Measurements from ENCODE around the gene TYRO3. TPM values are rescaled to one million over a fixed set of nuclear protein-coding genes. Genes with fewer than 3 reads are reported as not detected.

TYRO3 gene
- total RNA-seq, 2 experiments from 2014 or later: 0.48 TPM; not detected in 1

DNA sequence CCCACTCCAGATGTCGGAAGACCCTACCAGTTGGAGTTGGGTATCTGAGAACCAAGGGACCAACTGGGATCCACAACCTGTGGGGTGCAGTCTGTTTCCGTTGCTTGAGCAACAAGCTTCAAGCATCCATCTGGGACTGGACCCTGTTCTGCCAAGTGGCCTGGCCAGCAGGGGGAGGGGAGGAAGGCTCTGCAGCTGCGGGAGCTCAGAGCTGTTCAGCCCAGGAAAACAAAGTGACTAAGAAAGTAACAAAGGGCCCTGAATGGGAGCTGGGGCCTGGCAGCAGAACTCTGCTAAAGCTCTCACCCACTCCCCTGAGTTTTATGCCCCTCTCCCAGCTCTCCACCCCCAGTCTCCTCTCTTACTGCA lies 2.7 kb downstream of the TYRO3 start:
- Histone ChIP-seq H3K4me1 (ENCODE audit: insufficient read depth, low read length, poor library complexity, severe bottlenecking) (peaks cover 18% of the 10 kb centered on the region), H3K79me2 (ENCODE audit: insufficient read depth, low read depth, low read length) (no peaks in the 10 kb centered on the region), H3K4me2 (ENCODE audit: low read length) (no peak overlapping the region), H3K36me3 (ENCODE audit: insufficient read depth, low read length) (no peaks in the 10 kb centered on the region), H2AFZ (ENCODE audit: low read length) (no peak overlapping the region), H3K9me3 (ENCODE audit: low read length) (no peaks in the 10 kb centered on the region), H3K27ac (ENCODE audit: low read depth, low read length, poor library complexity, severe bottlenecking) (no peak overlapping the region), H3K9me2 (ENCODE audit: insufficient read depth, low read length) (no peaks in the 10 kb centered on the region), H3K4me3 (ENCODE audit: low read depth, low read length, poor library complexity, severe bottlenecking) (no peak overlapping the region), H4K20me1 (ENCODE audit: insufficient read depth, low read length) (no peaks in the 10 kb centered on the region)
- ChIA-PET POLR2A (no interaction called here), CTCF (ENCODE audit: unreplicated experiment) (no interaction called here)
- no peak for DNase-seq (ENCODE audit: low spot score)
- TF ChIP-seq, protein P1, sequence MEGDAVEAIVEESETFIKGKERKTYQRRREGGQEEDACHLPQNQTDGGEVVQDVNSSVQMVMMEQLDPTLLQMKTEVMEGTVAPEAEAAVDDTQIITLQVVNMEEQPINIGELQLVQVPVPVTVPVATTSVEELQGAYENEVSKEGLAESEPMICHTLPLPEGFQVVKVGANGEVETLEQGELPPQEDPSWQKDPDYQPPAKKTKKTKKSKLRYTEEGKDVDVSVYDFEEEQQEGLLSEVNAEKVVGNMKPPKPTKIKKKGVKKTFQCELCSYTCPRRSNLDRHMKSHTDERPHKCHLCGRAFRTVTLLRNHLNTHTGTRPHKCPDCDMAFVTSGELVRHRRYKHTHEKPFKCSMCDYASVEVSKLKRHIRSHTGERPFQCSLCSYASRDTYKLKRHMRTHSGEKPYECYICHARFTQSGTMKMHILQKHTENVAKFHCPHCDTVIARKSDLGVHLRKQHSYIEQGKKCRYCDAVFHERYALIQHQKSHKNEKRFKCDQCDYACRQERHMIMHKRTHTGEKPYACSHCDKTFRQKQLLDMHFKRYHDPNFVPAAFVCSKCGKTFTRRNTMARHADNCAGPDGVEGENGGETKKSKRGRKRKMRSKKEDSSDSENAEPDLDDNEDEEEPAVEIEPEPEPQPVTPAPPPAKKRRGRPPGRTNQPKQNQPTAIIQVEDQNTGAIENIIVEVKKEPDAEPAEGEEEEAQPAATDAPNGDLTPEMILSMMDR (conservative IDR thresholded peaks at IDR 0.05; ENCODE audit: low read length): no peak
- TF ChIP-seq EZH2phosphoT487 (IDR thresholded peaks at IDR 0.05; ENCODE audit: borderline replicate concordance, low read depth, low read length): no peak
- BruUV-seq (replicated peaks): no TSS peak
- intact Hi-C loops (cut with micrococcal nuclease; ENCODE audit: unreplicated experiment): no loop called here

DNA sequence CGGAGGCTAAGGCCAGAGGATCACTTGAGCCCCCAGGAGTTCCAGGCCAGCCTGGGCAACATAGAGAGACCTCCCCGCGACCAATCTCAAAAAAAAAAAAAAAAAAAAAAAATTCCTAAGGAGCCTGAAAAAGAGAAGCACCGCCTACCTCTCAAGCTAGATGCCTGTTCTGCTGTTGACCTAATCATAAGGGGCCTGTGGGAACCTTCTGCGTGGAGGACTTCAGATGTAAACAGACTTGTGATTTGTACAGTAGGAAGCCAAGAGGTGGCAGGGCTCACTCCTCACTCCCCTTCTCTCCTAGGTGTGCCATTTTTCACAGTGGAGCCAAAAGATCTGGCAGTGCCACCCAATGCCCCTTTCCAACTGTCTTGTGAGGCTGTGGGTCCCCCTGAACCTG lies 3.2 kb downstream of the TYRO3 start:
- Histone ChIP-seq H3K27ac (ENCODE audit: low read depth, low read length, poor library complexity, severe bottlenecking) (no peak overlapping the region), H3K79me2 (ENCODE audit: insufficient read depth, low read depth, low read length) (no peaks in the 10 kb centered on the region), H3K36me3 (ENCODE audit: insufficient read depth, low read length) (no peaks in the 10 kb centered on the region), H3K9me3 (ENCODE audit: low read length) (no peaks in the 10 kb centered on the region), H3K4me3 (ENCODE audit: low read depth, low read length, poor library complexity, severe bottlenecking) (no peak overlapping the region), H2AFZ (ENCODE audit: low read length) (no peak overlapping the region), H3K4me1 (ENCODE audit: insufficient read depth, low read length, poor library complexity, severe bottlenecking) (peaks cover 13% of the 10 kb centered on the region), H4K20me1 (ENCODE audit: insufficient read depth, low read length) (no peaks in the 10 kb centered on the region), H3K9me2 (ENCODE audit: insufficient read depth, low read length) (no peaks in the 10 kb centered on the region), H3K4me2 (ENCODE audit: low read length) (no peak overlapping the region)
- intact Hi-C loops (cut with micrococcal nuclease; ENCODE audit: unreplicated experiment): no loop called here
- POLR2A ChIA-PET: no interaction called here
- no TSS peak for BruUV-seq (replicated peaks)
- CTCF ChIA-PET (ENCODE audit: unreplicated experiment): interaction anchor here (0.6 kb wide), 1 partner anchor 617 kb away, joined by 4 read pairs; no protein-coding TSS in a partner anchor
- no peak for DNase-seq (ENCODE audit: low spot score)
- TF ChIP-seq, protein P1 (conservative IDR thresholded peaks at IDR 0.05; ENCODE audit: low read length): no peak
- no peak for TF ChIP-seq EZH2phosphoT487 (IDR thresholded peaks at IDR 0.05; ENCODE audit: borderline replicate concordance, low read depth, low read length)

DNA sequence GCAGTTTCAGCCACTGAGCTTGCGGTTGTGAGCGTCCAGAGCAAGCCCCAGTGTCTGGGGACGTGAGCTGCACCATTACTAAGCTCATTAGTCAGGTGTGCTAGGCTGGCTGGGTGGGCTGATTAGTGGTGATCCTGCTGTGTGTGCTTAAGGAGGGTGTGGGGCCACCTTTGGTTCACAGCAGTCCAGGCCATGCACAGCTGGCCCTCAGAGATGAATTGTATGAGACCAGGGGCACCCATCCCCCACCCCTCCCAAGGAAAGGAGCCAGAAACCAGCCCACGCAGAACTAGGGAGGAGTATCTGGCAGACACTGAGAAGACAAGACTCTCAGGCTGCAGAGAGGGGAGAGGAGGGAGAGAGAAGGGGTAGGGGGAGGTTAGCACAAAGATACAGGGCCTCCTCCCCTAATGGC lies 3.8 kb downstream of the TYRO3 start:
- intact Hi-C loops (cut with micrococcal nuclease; ENCODE audit: unreplicated experiment): no loop called here

More for the DNA sequence above, 3.8 kb downstream of the TYRO3 start:
- ChIA-PET POLR2A (no interaction called here), CTCF (ENCODE audit: unreplicated experiment) (interaction anchor here (0.6 kb wide), 1 partner anchor 617 kb away, joined by 4 read pairs; no protein-coding TSS in a partner anchor)
- no peak overlapping the region for H3K4me2 ChIP-seq (ENCODE audit: low read length)
- peaks cover 8% of the 10 kb centered on the region for H3K4me1 ChIP-seq (ENCODE audit: insufficient read depth, low read length, poor library complexity, severe bottlenecking)
- H3K27ac ChIP-seq (ENCODE audit: low read depth, low read length, poor library complexity, severe bottlenecking): no peak overlapping the region
- no peak for DNase-seq (ENCODE audit: low spot score)
- no peaks in the 10 kb centered on the region for H4K20me1 ChIP-seq (ENCODE audit: insufficient read depth, low read length)
- H3K36me3 ChIP-seq (ENCODE audit: insufficient read depth, low read length): no peaks in the 10 kb centered on the region
- no peaks in the 10 kb centered on the region for H3K9me2 ChIP-seq (ENCODE audit: insufficient read depth, low read length)
- no peak overlapping the region for H3K4me3 ChIP-seq (ENCODE audit: low read depth, low read length, poor library complexity, severe bottlenecking)
- H3K9me3 ChIP-seq (ENCODE audit: low read length): no peaks in the 10 kb centered on the region
- no peaks in the 10 kb centered on the region for H3K79me2 ChIP-seq (ENCODE audit: insufficient read depth, low read depth, low read length)
- TF ChIP-seq, protein P1 (conservative IDR thresholded peaks at IDR 0.05; ENCODE audit: low read length): no peak
- no peak for TF ChIP-seq EZH2phosphoT487 (IDR thresholded peaks at IDR 0.05; ENCODE audit: borderline replicate concordance, low read depth, low read length)
- no TSS peak for BruUV-seq (replicated peaks)
- no peak overlapping the region for H2AFZ ChIP-seq (ENCODE audit: low read length)

Measured in OCI-LY7 (cell line).